GM23338 (cell line): ENCODE measurements around the gene RCSD1.

ENCODE experiments used
- EZH2 ChIP-seq: fragments of 200-600 bp; sonication (generic); IDR thresholded peaks from one replicate; pipeline ENCODE4 v1.8.0; 2017; ENCODE audit warnings: antibody characterized with exemption, mild to moderate bottlenecking, low read depth; ENCODE audit not compliant: unreplicated experiment
- POLR2AphosphoS5 ChIP-seq: IDR thresholded peaks from 2 replicates; pipeline ENCODE4 v1.6.1; 2016; ENCODE audit warnings: antibody characterized with exemption, low read depth
- TF ChIP-seq, protein P1 (sequence below), 2 experiments: fragments of 200-600 bp in 1 of 2; sonication (generic) in 1 of 2; conservative IDR thresholded peaks; 2 replicates each; pipeline versions ENCODE4 v1.5.1 to v1.6.1; 2016 to 2017; ENCODE audit warnings: antibody characterized with exemption in 2 of 2, low read depth in 2 of 2, mild to moderate bottlenecking in 2 of 2, moderate library complexity in 1 of 2

- TF ChIP-seq POLR2AphosphoS5 (no peak), EZH2 (no peak)
- TF ChIP-seq, protein P1, sequence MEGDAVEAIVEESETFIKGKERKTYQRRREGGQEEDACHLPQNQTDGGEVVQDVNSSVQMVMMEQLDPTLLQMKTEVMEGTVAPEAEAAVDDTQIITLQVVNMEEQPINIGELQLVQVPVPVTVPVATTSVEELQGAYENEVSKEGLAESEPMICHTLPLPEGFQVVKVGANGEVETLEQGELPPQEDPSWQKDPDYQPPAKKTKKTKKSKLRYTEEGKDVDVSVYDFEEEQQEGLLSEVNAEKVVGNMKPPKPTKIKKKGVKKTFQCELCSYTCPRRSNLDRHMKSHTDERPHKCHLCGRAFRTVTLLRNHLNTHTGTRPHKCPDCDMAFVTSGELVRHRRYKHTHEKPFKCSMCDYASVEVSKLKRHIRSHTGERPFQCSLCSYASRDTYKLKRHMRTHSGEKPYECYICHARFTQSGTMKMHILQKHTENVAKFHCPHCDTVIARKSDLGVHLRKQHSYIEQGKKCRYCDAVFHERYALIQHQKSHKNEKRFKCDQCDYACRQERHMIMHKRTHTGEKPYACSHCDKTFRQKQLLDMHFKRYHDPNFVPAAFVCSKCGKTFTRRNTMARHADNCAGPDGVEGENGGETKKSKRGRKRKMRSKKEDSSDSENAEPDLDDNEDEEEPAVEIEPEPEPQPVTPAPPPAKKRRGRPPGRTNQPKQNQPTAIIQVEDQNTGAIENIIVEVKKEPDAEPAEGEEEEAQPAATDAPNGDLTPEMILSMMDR (conservative IDR thresholded peaks at IDR 0.05; ENCODE audit: low read depth in 2 of 2), result no peak
Measured at GRCh38 chr1:167670563-167670962, 40.5 kb downstream of the RCSD1 start.
